ENCODE data around the gene NRP2.

NRP2 gene

GRCh38 chr2:205746420-205746785 is 64.1 kb downstream of the NRP2 start:
- Histone ChIP-seq H3K36me3 (no peaks in the 10 kb centered on the region), H3K4me3 (ENCODE audit: low read depth in 1 of 2, low read length in 1 of 2) (no peak overlapping the region), H3K9me3 (no peaks in the 10 kb centered on the region), H3K27me3 (no peaks in the 10 kb centered on the region), H3K27ac (no peak overlapping the region), H3K4me1 (ENCODE audit: control insufficient read depth in 1 of 2, insufficient read depth in 1 of 2, low read depth in 1 of 2, low read length in 1 of 2) (no peaks in the 10 kb centered on the region)
- TF ChIP-seq, protein P1, sequence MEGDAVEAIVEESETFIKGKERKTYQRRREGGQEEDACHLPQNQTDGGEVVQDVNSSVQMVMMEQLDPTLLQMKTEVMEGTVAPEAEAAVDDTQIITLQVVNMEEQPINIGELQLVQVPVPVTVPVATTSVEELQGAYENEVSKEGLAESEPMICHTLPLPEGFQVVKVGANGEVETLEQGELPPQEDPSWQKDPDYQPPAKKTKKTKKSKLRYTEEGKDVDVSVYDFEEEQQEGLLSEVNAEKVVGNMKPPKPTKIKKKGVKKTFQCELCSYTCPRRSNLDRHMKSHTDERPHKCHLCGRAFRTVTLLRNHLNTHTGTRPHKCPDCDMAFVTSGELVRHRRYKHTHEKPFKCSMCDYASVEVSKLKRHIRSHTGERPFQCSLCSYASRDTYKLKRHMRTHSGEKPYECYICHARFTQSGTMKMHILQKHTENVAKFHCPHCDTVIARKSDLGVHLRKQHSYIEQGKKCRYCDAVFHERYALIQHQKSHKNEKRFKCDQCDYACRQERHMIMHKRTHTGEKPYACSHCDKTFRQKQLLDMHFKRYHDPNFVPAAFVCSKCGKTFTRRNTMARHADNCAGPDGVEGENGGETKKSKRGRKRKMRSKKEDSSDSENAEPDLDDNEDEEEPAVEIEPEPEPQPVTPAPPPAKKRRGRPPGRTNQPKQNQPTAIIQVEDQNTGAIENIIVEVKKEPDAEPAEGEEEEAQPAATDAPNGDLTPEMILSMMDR (IDR thresholded peaks at IDR 0.05), result no peak

DNA sequence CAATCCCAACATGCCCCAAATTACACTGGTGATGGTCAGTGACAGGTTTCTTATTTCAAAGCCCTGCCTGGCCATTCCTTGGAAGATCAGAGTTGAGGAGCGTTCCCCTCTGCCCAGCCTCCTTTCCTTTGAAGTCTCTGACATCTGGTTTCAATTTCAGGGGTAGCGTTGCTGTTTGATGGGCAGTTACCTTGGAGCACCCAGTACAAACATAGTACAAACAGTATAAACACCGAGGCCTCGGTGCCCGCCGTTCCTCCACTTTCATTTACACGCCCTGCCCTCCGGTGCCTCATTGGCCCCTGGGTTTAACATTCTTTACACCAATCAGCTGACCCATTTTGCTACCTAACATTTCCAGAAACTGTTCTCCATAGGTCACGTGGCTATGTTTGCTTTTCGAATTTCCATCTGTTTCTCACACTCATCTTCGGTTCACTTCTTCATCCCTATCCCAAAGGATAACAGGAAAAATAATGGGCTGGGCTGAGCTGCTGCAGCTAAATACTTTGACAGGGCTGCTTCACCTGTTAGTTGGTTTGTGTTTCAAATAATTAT is 65.6 kb downstream of the NRP2 start:
- H3K36me3 ChIP-seq, result no peaks in the 10 kb centered on the region
- TF ChIP-seq, protein P1 (IDR thresholded peaks at IDR 0.05), result no peak
- no peaks in the 10 kb centered on the region for H3K4me1 ChIP-seq (ENCODE audit: control insufficient read depth in 1 of 2, insufficient read depth in 1 of 2, low read depth in 1 of 2, low read length in 1 of 2)
- no peak overlapping the region for H3K4me3 ChIP-seq (ENCODE audit: low read depth in 1 of 2, low read length in 1 of 2)
- H3K27ac ChIP-seq, result no peak overlapping the region
- no peaks in the 10 kb centered on the region for H3K27me3 ChIP-seq
- H3K9me3 ChIP-seq, result no peaks in the 10 kb centered on the region

DNA sequence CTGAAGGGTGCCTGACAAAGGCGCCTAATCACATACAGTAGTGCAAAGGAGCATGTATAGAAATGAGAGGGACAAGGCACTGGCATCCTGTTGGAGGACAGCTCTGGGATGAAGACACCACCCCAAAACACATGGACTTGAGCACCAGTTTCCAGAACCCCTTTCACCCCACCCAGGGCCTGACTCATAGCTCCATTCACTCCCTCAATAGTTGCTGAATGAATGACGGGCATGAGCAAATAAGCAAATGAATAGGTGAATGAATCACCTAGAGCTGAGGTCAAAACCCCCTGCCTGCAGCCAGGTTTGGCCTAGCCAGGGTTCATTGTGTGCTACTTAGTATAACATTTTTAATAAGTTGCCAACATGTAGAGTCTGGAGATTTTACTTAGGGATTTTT is 66.3 kb downstream of the NRP2 start:
- H3K27ac ChIP-seq, result no peak overlapping the region
- no peaks in the 10 kb centered on the region for H3K4me1 ChIP-seq (ENCODE audit: control insufficient read depth in 1 of 2, insufficient read depth in 1 of 2, low read depth in 1 of 2, low read length in 1 of 2)
- no peaks in the 10 kb centered on the region for H3K36me3 ChIP-seq

DNA sequence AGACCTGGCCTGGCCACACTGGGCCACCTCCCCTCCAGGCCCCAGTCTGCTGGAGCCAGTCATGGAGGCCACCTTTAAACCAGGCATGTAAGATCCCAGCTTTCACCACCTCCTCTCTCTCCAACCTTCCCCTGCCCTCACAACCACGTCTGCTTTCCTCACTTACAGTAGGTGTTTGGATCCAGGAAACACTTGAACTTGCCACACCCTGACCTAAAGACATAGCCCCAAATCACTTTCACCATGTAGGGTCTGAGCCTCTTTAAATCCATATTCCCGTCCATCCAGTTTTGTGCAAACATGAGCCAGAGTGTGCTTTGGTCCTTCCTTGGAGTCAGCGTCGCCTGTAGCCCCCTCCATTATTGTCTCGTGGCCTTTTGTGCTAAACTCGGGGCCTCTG is 66.8 kb downstream of the NRP2 start:
- Histone ChIP-seq H3K27me3 (no peaks in the 10 kb centered on the region), H3K27ac (no peak overlapping the region), H3K4me1 (ENCODE audit: control insufficient read depth in 1 of 2, insufficient read depth in 1 of 2, low read depth in 1 of 2, low read length in 1 of 2) (no peaks in the 10 kb centered on the region), H3K4me3 (ENCODE audit: low read depth in 1 of 2, low read length in 1 of 2) (no peak overlapping the region), H3K36me3 (no peaks in the 10 kb centered on the region), H3K9me3 (no peaks in the 10 kb centered on the region)
- TF ChIP-seq, protein P1 (IDR thresholded peaks at IDR 0.05), result no peak

More for the DNA sequence above, 66.3 kb downstream of the NRP2 start:
- TF ChIP-seq, protein P1 (IDR thresholded peaks at IDR 0.05), result no peak
- Histone ChIP-seq H3K4me3 (ENCODE audit: low read depth in 1 of 2, low read length in 1 of 2) (no peak overlapping the region), H3K27me3 (no peaks in the 10 kb centered on the region), H3K9me3 (no peaks in the 10 kb centered on the region)

- H3K4me3 ChIP-seq (ENCODE audit: low read depth in 1 of 2, low read length in 1 of 2), result no peak overlapping the region
- TF ChIP-seq, protein P1 (IDR thresholded peaks at IDR 0.05), result no peak
- H3K27ac ChIP-seq, result no peak overlapping the region
- no peaks in the 10 kb centered on the region for H3K36me3 ChIP-seq
- H3K4me1 ChIP-seq (ENCODE audit: control insufficient read depth in 1 of 2, insufficient read depth in 1 of 2, low read depth in 1 of 2, low read length in 1 of 2), result no peaks in the 10 kb centered on the region
- no peaks in the 10 kb centered on the region for H3K27me3 ChIP-seq
- H3K9me3 ChIP-seq, result no peaks in the 10 kb centered on the region
Observed at GRCh38 chr2:205750797-205751196, 68.5 kb downstream of the NRP2 start.

GRCh38 chr2:205751569-205752031 is 69.3 kb downstream of the NRP2 start:
- Histone ChIP-seq H3K36me3 (no peaks in the 10 kb centered on the region), H3K4me3 (ENCODE audit: low read depth in 1 of 2, low read length in 1 of 2) (no peak overlapping the region), H3K27me3 (no peaks in the 10 kb centered on the region), H3K9me3 (no peaks in the 10 kb centered on the region), H3K27ac (no peak overlapping the region), H3K4me1 (ENCODE audit: control insufficient read depth in 1 of 2, insufficient read depth in 1 of 2, low read depth in 1 of 2, low read length in 1 of 2) (no peaks in the 10 kb centered on the region)
- TF ChIP-seq, protein P1 (IDR thresholded peaks at IDR 0.05), result no peak
